ENCODE data around the gene NUS1. TPM values are rescaled to one million over a fixed set of nuclear protein-coding genes. Genes with fewer than 3 reads are reported as not detected.
A peak's percentile ranks its signal among the peaks of the same experiment; 100 is the strongest.
"Not testable (repeated sequence)": the region's sequence is repeated elsewhere in the genome, so short reads cannot be mapped to it uniquely, and the experiment has no call there.

The NUS1 gene
- total RNA-seq (ENCODE audit: unreplicated experiment) = 29.9 TPM
- long read RNA-seq, full-length matches to known transcripts = 1 of 2 reads
- long read RNA-seq, partial matches to known transcripts = 0 of 2 reads
- long read RNA-seq, other reads (novel, unspliced or antisense) = 1 of 2 reads

DNA sequence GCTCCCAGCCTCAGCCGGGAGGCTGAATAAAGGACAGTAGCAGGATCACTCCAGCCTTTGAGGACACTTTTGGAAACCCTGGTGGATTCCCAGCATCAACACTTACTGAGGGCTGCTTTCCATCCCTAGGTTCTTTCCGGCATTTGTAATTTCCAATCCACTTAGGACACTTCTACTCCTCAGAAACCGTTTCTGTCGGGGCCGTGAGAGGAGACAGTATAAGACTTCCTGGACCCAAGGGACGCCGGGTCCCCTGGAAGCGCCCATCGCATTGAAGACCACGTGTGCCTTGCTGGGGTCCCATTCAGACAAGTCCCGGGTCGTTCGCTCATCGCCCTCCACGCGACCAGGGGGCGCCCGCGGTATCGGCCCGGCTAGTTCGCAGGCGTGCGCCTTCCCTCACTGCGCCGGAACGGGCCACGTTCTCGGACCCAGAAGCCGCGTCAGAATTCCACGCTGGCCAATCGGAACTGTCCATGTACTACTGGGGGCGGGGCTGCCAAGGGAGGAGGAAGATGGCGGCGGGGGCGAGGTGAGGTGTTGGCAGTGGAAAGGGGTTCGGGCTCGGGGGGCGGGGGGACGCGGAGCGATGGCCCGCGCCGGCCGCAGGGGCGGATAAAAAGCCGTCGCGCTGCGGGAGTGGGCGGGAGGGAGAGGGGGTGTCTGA, at the start of gene NUS1:
Gene NUS1, plus strand, starts transcription at position 479 of the 667 bp plus-strand sequence. CDS start 202 bp downstream, outside the sequence.
- Mint-ChIP-seq H3K4me3 (ENCODE audit: unreplicated experiment) (peak within 1 kb of the TSS; percentile 89), H3K27ac (ENCODE audit: unreplicated experiment) (no peak within 1 kb of the TSS), H3K27me3 (ENCODE audit: unreplicated experiment) (peaks cover 6% of the 10 kb centered on the region), H3K36me3 (ENCODE audit: low read depth, unreplicated experiment) (peaks cover 20% of the 10 kb centered on the region), H3K4me1 (ENCODE audit: unreplicated experiment) (peaks cover 11% of the 10 kb centered on the region), H3K9me3 (ENCODE audit: unreplicated experiment) (no peaks in the 10 kb centered on the region)
- peak; percentile 99 for DNase-seq (ENCODE audit: low spot score)
- TF ChIP-seq, protein P1, sequence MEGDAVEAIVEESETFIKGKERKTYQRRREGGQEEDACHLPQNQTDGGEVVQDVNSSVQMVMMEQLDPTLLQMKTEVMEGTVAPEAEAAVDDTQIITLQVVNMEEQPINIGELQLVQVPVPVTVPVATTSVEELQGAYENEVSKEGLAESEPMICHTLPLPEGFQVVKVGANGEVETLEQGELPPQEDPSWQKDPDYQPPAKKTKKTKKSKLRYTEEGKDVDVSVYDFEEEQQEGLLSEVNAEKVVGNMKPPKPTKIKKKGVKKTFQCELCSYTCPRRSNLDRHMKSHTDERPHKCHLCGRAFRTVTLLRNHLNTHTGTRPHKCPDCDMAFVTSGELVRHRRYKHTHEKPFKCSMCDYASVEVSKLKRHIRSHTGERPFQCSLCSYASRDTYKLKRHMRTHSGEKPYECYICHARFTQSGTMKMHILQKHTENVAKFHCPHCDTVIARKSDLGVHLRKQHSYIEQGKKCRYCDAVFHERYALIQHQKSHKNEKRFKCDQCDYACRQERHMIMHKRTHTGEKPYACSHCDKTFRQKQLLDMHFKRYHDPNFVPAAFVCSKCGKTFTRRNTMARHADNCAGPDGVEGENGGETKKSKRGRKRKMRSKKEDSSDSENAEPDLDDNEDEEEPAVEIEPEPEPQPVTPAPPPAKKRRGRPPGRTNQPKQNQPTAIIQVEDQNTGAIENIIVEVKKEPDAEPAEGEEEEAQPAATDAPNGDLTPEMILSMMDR (IDR thresholded peaks at IDR 0.05; ENCODE audit: unreplicated experiment) = peak; percentile 32

DNA sequence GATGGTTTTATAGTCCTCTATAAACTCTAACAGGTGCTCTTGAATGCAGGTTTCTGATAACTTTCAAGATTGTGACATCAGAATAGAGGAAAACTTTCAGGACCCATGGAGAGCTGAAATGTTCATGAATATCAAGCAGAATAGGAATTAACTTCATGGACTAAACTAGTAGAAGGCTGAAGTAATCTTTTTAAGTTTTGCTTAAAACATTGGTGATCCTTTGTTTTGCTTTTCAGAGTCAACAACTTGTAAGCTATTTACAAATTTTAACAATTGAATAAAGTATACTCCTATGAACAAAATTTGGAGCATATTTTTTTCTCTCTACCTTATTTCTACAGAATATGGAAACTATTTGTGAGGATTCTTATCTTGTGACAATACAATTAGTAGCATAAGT, 47.7 kb upstream of the NUS1 start:
- Mint-ChIP-seq H3K27me3 (ENCODE audit: unreplicated experiment) (no peaks in the 10 kb centered on the region), H3K36me3 (ENCODE audit: low read depth, unreplicated experiment) (no peaks in the 10 kb centered on the region), H3K9me3 (ENCODE audit: unreplicated experiment) (no peaks in the 10 kb centered on the region), H3K4me3 (ENCODE audit: unreplicated experiment) (no peak overlapping the region), H3K4me1 (ENCODE audit: unreplicated experiment) (no peaks in the 10 kb centered on the region), H3K27ac (ENCODE audit: unreplicated experiment) (no peak overlapping the region)
- TF ChIP-seq, protein P1 (IDR thresholded peaks at IDR 0.05; ENCODE audit: unreplicated experiment) = no peak
- no peak for DNase-seq (ENCODE audit: low spot score)

DNA sequence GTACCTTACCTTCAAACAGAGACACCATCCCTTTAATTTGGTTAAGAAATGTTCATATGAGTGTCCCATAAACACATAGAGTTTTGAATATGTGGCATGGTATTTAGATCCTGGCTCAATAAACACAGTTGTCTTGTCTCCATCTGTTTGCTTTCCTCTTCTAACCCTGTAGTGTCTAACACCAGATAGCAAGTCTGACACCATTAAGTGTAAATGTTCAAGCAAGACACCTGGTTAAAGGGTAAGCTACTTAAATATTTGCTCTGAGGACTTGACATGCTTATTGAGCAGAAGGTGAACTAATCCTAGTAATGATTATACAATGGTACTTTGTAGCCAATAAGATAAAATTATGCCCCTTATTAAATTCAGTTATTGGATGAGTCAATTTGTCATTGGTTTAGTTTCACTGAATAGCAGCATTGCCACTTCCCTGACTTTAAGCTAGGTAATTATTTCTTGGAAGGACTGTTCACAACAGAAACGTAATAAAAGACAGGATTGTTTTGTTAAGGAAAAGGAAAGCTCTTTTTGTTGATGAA, 46.1 kb upstream of the NUS1 start:
- TF ChIP-seq, protein P1 (IDR thresholded peaks at IDR 0.05; ENCODE audit: unreplicated experiment) = no peak
- Mint-ChIP-seq H3K4me1 (ENCODE audit: unreplicated experiment) (no peaks in the 10 kb centered on the region), H3K4me3 (ENCODE audit: unreplicated experiment) (no peak overlapping the region), H3K9me3 (ENCODE audit: unreplicated experiment) (no peaks in the 10 kb centered on the region), H3K27ac (ENCODE audit: unreplicated experiment) (no peak overlapping the region), H3K36me3 (ENCODE audit: low read depth, unreplicated experiment) (no peaks in the 10 kb centered on the region), H3K27me3 (ENCODE audit: unreplicated experiment) (no peaks in the 10 kb centered on the region)
- no peak for DNase-seq (ENCODE audit: low spot score)

DNA sequence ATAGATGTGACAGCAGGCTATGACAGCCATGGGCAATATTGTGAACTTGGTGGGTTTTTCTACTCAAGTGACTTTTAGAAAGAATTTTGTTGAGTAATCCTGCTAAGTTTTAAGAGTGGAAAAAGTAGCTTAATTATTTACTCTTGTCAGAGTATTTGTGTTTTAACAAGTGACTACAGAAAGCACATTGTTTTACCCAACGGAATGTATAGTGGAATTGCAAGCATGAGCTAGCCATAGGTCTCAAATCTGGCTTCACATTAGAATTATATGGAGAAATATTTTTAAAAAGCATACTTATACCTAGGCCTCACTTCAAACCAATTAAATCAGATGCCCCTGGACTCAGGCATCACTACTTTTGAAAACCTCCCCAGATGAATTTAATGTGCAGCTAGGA, 37.5 kb upstream of the NUS1 start:
- Mint-ChIP-seq H3K9me3 (ENCODE audit: unreplicated experiment) (no peaks in the 10 kb centered on the region), H3K27ac (ENCODE audit: unreplicated experiment) (no peak overlapping the region), H3K4me1 (ENCODE audit: unreplicated experiment) (no peaks in the 10 kb centered on the region), H3K27me3 (ENCODE audit: unreplicated experiment) (no peaks in the 10 kb centered on the region), H3K4me3 (ENCODE audit: unreplicated experiment) (no peak overlapping the region), H3K36me3 (ENCODE audit: low read depth, unreplicated experiment) (no peaks in the 10 kb centered on the region)
- TF ChIP-seq, protein P1 (IDR thresholded peaks at IDR 0.05; ENCODE audit: unreplicated experiment) = no peak
- no peak for DNase-seq (ENCODE audit: low spot score)

DNA sequence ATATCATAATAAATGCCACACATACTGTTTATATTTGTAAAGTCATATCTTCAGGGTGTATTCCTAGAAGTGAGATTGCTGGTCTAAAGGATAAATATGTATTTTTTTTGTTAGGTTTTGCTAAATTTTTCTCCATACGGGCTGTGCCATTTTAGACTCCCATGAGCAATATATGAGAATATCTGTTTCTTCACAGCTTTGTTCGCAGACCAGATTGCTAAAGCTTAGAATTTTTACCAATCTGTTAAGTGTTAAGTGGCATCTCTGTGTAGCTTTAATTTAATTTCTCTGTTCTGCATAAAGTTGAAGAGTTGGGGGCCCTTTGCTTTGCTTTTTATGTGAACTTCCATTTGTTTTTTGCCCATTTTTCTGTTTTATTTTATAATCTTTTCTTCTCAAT, 32.3 kb upstream of the NUS1 start:
- Mint-ChIP-seq H3K9me3 (ENCODE audit: unreplicated experiment) (no peaks in the 10 kb centered on the region), H3K4me3 (ENCODE audit: unreplicated experiment) (no peak overlapping the region), H3K36me3 (ENCODE audit: low read depth, unreplicated experiment) (no peaks in the 10 kb centered on the region), H3K27ac (ENCODE audit: unreplicated experiment) (no peak overlapping the region), H3K4me1 (ENCODE audit: unreplicated experiment) (no peaks in the 10 kb centered on the region), H3K27me3 (ENCODE audit: unreplicated experiment) (no peaks in the 10 kb centered on the region)
- TF ChIP-seq, protein P1 (IDR thresholded peaks at IDR 0.05; ENCODE audit: unreplicated experiment) = no peak
- no peak for DNase-seq (ENCODE audit: low spot score)

DNA sequence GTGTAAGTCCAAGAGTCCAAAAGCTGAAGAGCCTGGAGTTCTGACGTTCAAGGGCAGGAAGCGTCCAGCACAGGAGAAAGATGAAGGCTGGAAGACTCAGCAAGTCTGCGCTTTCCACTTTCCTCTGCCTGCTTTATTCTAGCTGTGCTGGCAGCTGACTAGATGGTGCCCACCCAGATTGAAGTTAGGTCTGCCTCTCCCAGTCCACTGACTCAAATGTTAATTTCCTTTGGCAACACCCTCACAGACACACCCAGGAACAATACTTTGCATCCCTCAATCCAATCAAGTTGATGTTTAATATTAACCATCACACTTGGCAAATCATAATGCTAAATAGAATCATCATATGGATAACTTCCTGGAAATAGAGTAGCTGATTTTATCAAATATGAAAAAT, 23.3 kb upstream of the NUS1 start:
- not testable (repeated sequence) for DNase-seq (ENCODE audit: low spot score); H3K4me1 Mint-ChIP-seq (ENCODE audit: unreplicated experiment); H3K9me3 Mint-ChIP-seq (ENCODE audit: unreplicated experiment); H3K27me3 Mint-ChIP-seq (ENCODE audit: unreplicated experiment); H3K4me3 Mint-ChIP-seq (ENCODE audit: unreplicated experiment); H3K27ac Mint-ChIP-seq (ENCODE audit: unreplicated experiment); H3K36me3 Mint-ChIP-seq (ENCODE audit: low read depth, unreplicated experiment)

All from endothelial cell (in vitro differentiated cells).